A549 (cell line): Measurements from ENCODE around the gene CYP4F8.

Experiments
- CEBPB ChIP-seq, 2 experiments: fragments of >200 bp in 1 of 2; sonication (Bioruptor Twin) in 1 of 2; formaldehyde crosslinking in 1 of 2; IDR thresholded peaks; 2 replicates each; pipeline ENCODE4 v1.6.1; 2012 to 2016
- CHD4 ChIP-seq: fragments of 200-600 bp; sonication (generic); IDR thresholded peaks from 2 replicates; pipeline ENCODE4 v1.6.1; 2016; ENCODE audit warnings: antibody characterized with exemption, mild to moderate bottlenecking, borderline replicate concordance
- CTCF ChIP-seq: fragments of >200 bp; sonication (Bioruptor Twin); formaldehyde crosslinking; IDR thresholded peaks from 3 replicates; pipeline ENCODE4 v1.5.1; 2016
- EP300 ChIP-seq, 2 experiments: fragments of >200 bp; sonication (Bioruptor Twin); formaldehyde crosslinking; IDR thresholded peaks; 2 replicates in 1 of 2; 3 replicates in 1 of 2; pipeline ENCODE4 v1.6.1; 2016 to 2017
- FOSL2 ChIP-seq, 2 experiments: fragments of 450-650 bp in 1 of 2; fragments of >200 bp in 1 of 2; sonication (Bioruptor Twin) in 1 of 2; formaldehyde crosslinking; IDR thresholded peaks; 2 replicates each; pipeline versions ENCODE4 v1.5.0 to v1.6.1; 2016 to 2020; ENCODE audit warnings: mild to moderate bottlenecking in 1 of 2, moderate library complexity in 1 of 2
- GATA3 ChIP-seq: IDR thresholded peaks from 2 replicates; pipeline ENCODE4 v1.6.1; 2012; ENCODE audit warnings: borderline replicate concordance
- HOXB13 ChIP-seq: fragments of 250-450 bp; sonication (Bioruptor Pico); IDR thresholded peaks from 2 replicates; pipeline ENCODE4 v1.5.0; 2020; ENCODE audit warnings: low read depth, mild to moderate bottlenecking, moderate library complexity
- NR3C1 ChIP-seq: fragments of >200 bp; sonication (Bioruptor Twin); formaldehyde crosslinking; IDR thresholded peaks from 3 replicates; pipeline ENCODE4 v1.6.1; 2017
- POLR2A ChIP-seq: IDR thresholded peaks from 2 replicates; pipeline ENCODE4 v1.6.1; 2012; ENCODE audit warnings: mild to moderate bottlenecking, low read length
- RCOR1 ChIP-seq: fragments of 150-350 bp; IDR thresholded peaks from 2 replicates; pipeline ENCODE4 v1.6.1; 2014; ENCODE audit warnings: antibody characterized with exemption, low read length, low read depth
- SMC3 ChIP-seq: fragments of >200 bp; sonication (Bioruptor Twin); formaldehyde crosslinking; IDR thresholded peaks from 3 replicates; pipeline ENCODE4 v1.6.1; 2018; ENCODE audit warnings: inconsistent platforms

GRCh38 chr19:15618321-15618720, 3.3 kb downstream of the CYP4F8 start:
- TF ChIP-seq CHD4 (no peak), GATA3 (no peak), NR3C1 (no peak), POLR2A (no peak), CTCF (no peak), SMC3 (no peak), CEBPB (IDR thresholded peaks at IDR 0.05) (no peak), EP300 (IDR thresholded peaks at IDR 0.05) (no peak), RCOR1 (no peak), FOSL2 (IDR thresholded peaks at IDR 0.05) (no peak), FOSL2 (CRISPR knock-in tag; IDR thresholded peaks at IDR 0.05) (no peak), HOXB13 (CRISPR knock-in tag) (no peak)
